WTC11 (cell line): ENCODE measurements around the gene PCDHGA10. TPM values are rescaled to one million over a fixed set of nuclear protein-coding genes. Genes with fewer than 3 reads are reported as not detected.

Source experiments
- ATAC-seq: fragments of 200-7000 bp; cut with Tn5 transposase; 2 replicates; pipeline ENCODE4 v1.10.0; 2021; ENCODE audit warnings: mild to moderate bottlenecking, moderate library complexity
- CTCF ChIA-PET: fragments of 300-600 bp; sonication (Branson Sonifier 250); formaldehyde crosslinking; loops from one replicate; lab custom pipeline; 2021; ENCODE audit warnings: antibody characterized with exemption; lab: Charles Lee
- POLR2A ChIA-PET: fragments of 350-600 bp; sonication (Branson Sonifier 250); formaldehyde crosslinking; loops from one replicate; lab custom pipeline; 2021; ENCODE audit warnings: antibody characterized with exemption; lab: Charles Lee
- DNase-seq: peaks from one replicate; pipeline ENCODE4 v3.0.0; 2021; ENCODE audit warnings: low spot score
- H3K27ac Mint-ChIP-seq: 2 replicates; pipeline ENCODE4 v1.8.0; 2021; ENCODE audit warnings: mixed read lengths
- H3K27me3 Mint-ChIP-seq: 2 replicates; pipeline ENCODE4 v1.8.0; 2021; ENCODE audit warnings: low read depth, mild to moderate bottlenecking, moderate library complexity, mixed read lengths
- H3K36me3 Mint-ChIP-seq: 2 replicates; pipeline ENCODE4 v1.8.0; 2021; ENCODE audit warnings: mixed read lengths
- H3K4me1 Mint-ChIP-seq: 2 replicates; pipeline ENCODE4 v1.8.0; 2022; ENCODE audit warnings: mixed read lengths
- H3K4me3 Mint-ChIP-seq: 2 replicates; pipeline ENCODE4 v1.8.0; 2021; ENCODE audit warnings: mild to moderate bottlenecking, moderate library complexity, mixed read lengths
- H3K9me3 Mint-ChIP-seq: 2 replicates; pipeline ENCODE4 v1.8.0; 2021; ENCODE audit warnings: mixed read lengths
- ARID4B ChIP-seq: sonication (generic); formaldehyde crosslinking; IDR thresholded peaks from 2 replicates; pipeline ENCODE4 v1.8.0; 2023; ENCODE audit warnings: missing genetic modification reagents, mild to moderate bottlenecking, borderline replicate concordance
- CREB1 ChIP-seq: sonication (generic); formaldehyde crosslinking; IDR thresholded peaks from 2 replicates; pipeline ENCODE4 v1.8.0; 2023; ENCODE audit warnings: mild to moderate bottlenecking, missing genetic modification reagents
- CREM ChIP-seq: sonication (generic); formaldehyde crosslinking; IDR thresholded peaks from 2 replicates; pipeline ENCODE4 v1.8.1; 2022; ENCODE audit warnings: mild to moderate bottlenecking, missing genetic modification reagents, moderate library complexity
- E2F5 ChIP-seq: sonication (generic); formaldehyde crosslinking; IDR thresholded peaks from 2 replicates; pipeline ENCODE4 v1.8.1; 2022; ENCODE audit warnings: mild to moderate bottlenecking, moderate library complexity, missing genetic modification reagents
- ELF4 ChIP-seq: sonication (generic); formaldehyde crosslinking; IDR thresholded peaks from 2 replicates; pipeline ENCODE4 v1.8.1; 2022; ENCODE audit warnings: low read depth, mild to moderate bottlenecking, moderate library complexity, missing genetic modification reagents
- ERG ChIP-seq: fragments of 250-450 bp; sonication (Bioruptor Pico); IDR thresholded peaks from 2 replicates; pipeline ENCODE4 v1.8.0; 2021; ENCODE audit warnings: mild to moderate bottlenecking
- ESRRA ChIP-seq: sonication (generic); formaldehyde crosslinking; IDR thresholded peaks from 2 replicates; pipeline ENCODE4 v1.8.1; 2022; ENCODE audit warnings: mild to moderate bottlenecking, missing genetic modification reagents, borderline replicate concordance
- ETV6 ChIP-seq: sonication (generic); formaldehyde crosslinking; IDR thresholded peaks from 2 replicates; pipeline ENCODE4 v1.8.1; 2022; ENCODE audit warnings: mild to moderate bottlenecking, missing genetic modification reagents
- FOXP4 ChIP-seq: sonication (generic); formaldehyde crosslinking; IDR thresholded peaks from 2 replicates; pipeline ENCODE4 v1.8.0; 2022; ENCODE audit warnings: mild to moderate bottlenecking, missing genetic modification reagents
- HMGA2 ChIP-seq: fragments of 250-450 bp; sonication (Bioruptor Pico); IDR thresholded peaks from 2 replicates; pipeline ENCODE4 v1.4.0; 2021; ENCODE audit warnings: mild to moderate bottlenecking, moderate library complexity
- IRF1 ChIP-seq: sonication (generic); formaldehyde crosslinking; IDR thresholded peaks from 2 replicates; pipeline ENCODE4 v1.8.0; 2023; ENCODE audit warnings: missing genetic modification reagents
- IRF2 ChIP-seq: sonication (generic); formaldehyde crosslinking; IDR thresholded peaks from 2 replicates; pipeline ENCODE4 v1.8.0; 2022; ENCODE audit warnings: low read depth, missing genetic modification reagents, borderline replicate concordance
- JUN ChIP-seq: sonication (generic); formaldehyde crosslinking; IDR thresholded peaks from 2 replicates; pipeline ENCODE4 v1.8.0; 2023; ENCODE audit warnings: mild to moderate bottlenecking, missing genetic modification reagents
- MYBL2 ChIP-seq: sonication (generic); formaldehyde crosslinking; IDR thresholded peaks from 2 replicates; pipeline ENCODE4 v1.8.1; 2023; ENCODE audit warnings: mild to moderate bottlenecking, moderate library complexity, missing genetic modification reagents
- NFE2L1 ChIP-seq: sonication (generic); formaldehyde crosslinking; IDR thresholded peaks from 2 replicates; pipeline ENCODE4 v1.8.1; 2023; ENCODE audit warnings: missing genetic modification reagents
- NFYB ChIP-seq: sonication (generic); formaldehyde crosslinking; conservative IDR thresholded peaks from 2 replicates; pipeline ENCODE4 v1.8.0; 2022; ENCODE audit warnings: low read depth, missing genetic modification reagents
- TEAD1 ChIP-seq: sonication (generic); formaldehyde crosslinking; IDR thresholded peaks from 2 replicates; pipeline ENCODE4 v1.8.0; 2022; ENCODE audit warnings: mild to moderate bottlenecking, missing genetic modification reagents
- TEAD4 ChIP-seq: sonication (generic); formaldehyde crosslinking; IDR thresholded peaks from 2 replicates; pipeline ENCODE4 v1.8.0; 2022; ENCODE audit warnings: mild to moderate bottlenecking, missing genetic modification reagents
- ZBTB21 ChIP-seq: sonication (generic); formaldehyde crosslinking; IDR thresholded peaks from 2 replicates; pipeline ENCODE4 v1.8.1; 2023; ENCODE audit warnings: mild to moderate bottlenecking, missing genetic modification reagents, borderline replicate concordance
- ZNF423 ChIP-seq: fragments of 250-450 bp; sonication (Bioruptor Pico); IDR thresholded peaks from 2 replicates; pipeline ENCODE4 v2.1.2; 2022; ENCODE audit warnings: mild to moderate bottlenecking, moderate library complexity
- total RNA-seq: library from RNA; stranded (reverse); gene quantifications from 3 replicates; pipeline ENCODE4 v1.2.3, GENCODE V29; 2021

Gene PCDHGA10
- total RNA-seq, 1 experiment from 2014 or later, result 11.9 TPM

- ChIA-PET CTCF (interaction anchor here (0.9 to 4.3 kb wide), 8 partner anchors 9 to 188 kb away, joined by 3 to 52 read pairs (median 11); partner anchors contain the start of genes PCDHB14, PCDHGA9, PCDHGB3 and PCDHGB5), POLR2A (no interaction called here)
- peaks cover 24% of the 10 kb centered on the region for H3K4me1 Mint-ChIP-seq
- TF ChIP-seq CREM (CRISPR knock-in tag) (no peak), NFYB (CRISPR knock-in tag) (no peak), CREB1 (CRISPR knock-in tag) (no peak), TEAD4 (no peak), HMGA2 (CRISPR knock-in tag) (no peak), MYBL2 (CRISPR knock-in tag) (no peak), ZBTB21 (no peak), ESRRA (no peak), NFE2L1 (CRISPR knock-in tag) (no peak), E2F5 (no peak), IRF1 (no peak), IRF2 (CRISPR knock-in tag) (no peak), ZNF423 (CRISPR knock-in tag) (no peak), ARID4B (CRISPR knock-in tag) (no peak), FOXP4 (CRISPR knock-in tag) (no peak), ETV6 (no peak), JUN (CRISPR knock-in tag) (no peak), ELF4 (CRISPR knock-in tag) (no peak), ERG (CRISPR knock-in tag) (no peak), TEAD1 (no peak)
- peaks cover 24% of the 10 kb centered on the region for H3K36me3 Mint-ChIP-seq
- no peak overlapping the region for H3K4me3 Mint-ChIP-seq
- ATAC-seq (no peak), DNase-seq (no peak)
- H3K9me3 Mint-ChIP-seq, result peaks cover 11% of the 10 kb centered on the region; the same call in 1 of the 2 replicates
- H3K27me3 Mint-ChIP-seq, result peaks cover 25% of the 10 kb centered on the region
- no peak overlapping the region for H3K27ac Mint-ChIP-seq
Measured at GRCh38 chr5:141411575-141411974, 1.2 kb upstream of the PCDHGA10 start.
